Hematopoietic multipotent progenitor cell treated with erythropoietin and hydrocortisone succinate and interleukin-3 and kit ligand, for 15 days (in vitro differentiated cells): Measurements from ENCODE around the gene MDC1.
A peak's percentile ranks its signal among the peaks of the same experiment; 100 is the strongest.
"Not testable (repeated sequence)": the region's sequence is repeated elsewhere in the genome, so short reads cannot be mapped to it uniquely, and the experiment has no call there.

Source experiments
- DNase-seq: peaks from one replicate; pipeline ENCODE4 v3.0.0-alpha.2; 2015; ENCODE audit warnings: low spot score

Gene MDC1

DNA sequence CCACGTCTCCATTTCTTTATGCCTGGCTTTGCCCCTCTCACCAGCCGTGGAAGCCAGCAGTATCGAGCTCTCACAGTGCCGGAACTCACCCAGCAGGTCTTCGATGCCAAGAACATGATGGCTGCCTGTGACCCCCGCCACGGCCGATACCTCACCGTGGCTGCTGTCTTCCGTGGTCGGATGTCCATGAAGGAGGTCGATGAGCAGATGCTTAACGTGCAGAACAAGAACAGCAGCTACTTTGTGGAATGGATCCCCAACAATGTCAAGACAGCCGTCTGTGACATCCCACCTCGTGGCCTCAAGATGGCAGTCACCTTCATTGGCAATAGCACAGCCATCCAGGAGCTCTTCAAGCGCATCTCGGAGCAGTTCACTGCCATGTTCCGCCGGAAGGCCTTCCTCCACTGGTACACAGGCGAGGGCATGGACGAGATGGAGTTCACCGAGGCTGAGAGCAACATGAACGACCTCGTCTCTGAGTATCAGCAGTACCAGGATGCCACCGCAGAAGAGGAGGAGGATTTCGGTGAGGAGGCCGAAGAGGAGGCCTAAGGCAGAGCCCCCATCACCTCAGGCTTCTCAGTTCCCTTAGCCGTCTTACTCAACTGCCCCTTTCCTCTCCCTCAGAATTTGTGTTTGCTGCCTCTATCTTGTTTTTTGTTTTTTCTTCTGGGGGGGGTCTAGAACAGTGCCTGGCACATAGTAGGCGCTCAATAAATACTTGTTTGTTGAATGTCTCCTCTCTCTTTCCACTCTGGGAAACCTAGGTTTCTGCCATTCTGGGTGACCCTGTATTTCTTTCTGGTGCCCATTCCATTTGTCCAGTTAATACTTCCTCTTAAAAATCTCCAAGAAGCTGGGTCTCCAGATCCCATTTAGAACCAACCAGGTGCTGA, 7.0 kb upstream of the MDC1 start:
- DNase-seq: not testable (repeated sequence)

- DNase-seq: not testable (repeated sequence)
Observed at GRCh38 chr6:30723159-30723842, 6.2 kb upstream of the MDC1 start.

- peak; percentile 88 for DNase-seq
Observed at GRCh38 chr6:30722280-30723112, 5.4 kb upstream of the MDC1 start.

DNA sequence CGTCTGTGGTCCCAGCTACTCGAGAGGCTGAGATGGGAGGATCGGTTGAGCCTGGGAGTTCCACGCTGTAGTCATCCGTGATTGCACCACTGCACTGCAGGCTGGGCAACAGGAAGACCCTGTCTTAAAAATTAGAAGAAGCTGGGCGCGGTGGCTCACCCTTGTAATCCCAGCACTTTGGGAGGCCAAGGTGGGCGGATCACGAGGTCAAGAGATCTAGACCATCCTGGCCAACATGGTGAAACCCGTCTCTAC, 4.9 kb upstream of the MDC1 start:
- DNase-seq: not testable (repeated sequence)

DNA sequence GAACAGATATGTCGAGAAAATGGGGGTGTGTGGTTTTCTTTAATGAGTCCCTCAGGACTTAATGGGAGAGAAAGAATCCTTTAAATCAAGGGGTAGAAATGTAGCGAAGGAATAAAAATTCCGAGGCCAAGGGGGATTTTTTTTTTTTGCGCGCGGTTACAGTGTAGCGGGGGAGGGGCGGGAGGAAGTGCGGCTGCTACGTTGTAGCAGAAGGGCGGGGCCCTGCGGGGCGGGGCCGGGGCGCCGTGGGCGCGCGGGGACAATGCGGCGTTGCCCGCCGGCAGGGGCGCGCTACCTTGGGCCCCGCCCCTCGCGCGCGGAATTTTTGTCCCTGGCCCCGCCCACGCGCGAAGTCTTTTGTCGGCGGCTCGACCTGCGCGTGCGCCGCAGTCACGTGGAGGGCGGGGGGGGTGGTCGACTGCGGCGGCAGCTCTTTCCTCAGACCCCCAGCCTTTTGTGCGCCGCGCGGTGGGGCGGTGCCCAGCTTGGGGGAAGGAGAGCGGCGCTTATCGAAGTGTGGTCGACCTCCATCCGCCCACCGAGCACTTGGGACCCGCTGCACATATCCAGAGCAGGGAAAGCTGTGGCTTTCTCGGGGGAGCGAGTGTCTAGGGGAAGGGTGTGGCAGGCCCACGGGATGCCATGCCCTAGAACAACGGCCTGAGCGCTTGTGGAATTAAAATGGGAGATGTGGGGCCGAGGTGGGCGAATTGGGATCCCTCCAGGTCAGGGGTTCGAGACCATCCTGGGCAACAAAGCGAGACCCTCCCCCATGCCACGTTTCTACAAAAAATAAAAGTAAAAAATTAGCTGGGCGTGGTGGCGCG, 4.3 kb upstream of the MDC1 start:
- DNase-seq: peak; percentile 86

- peak; percentile 58 for DNase-seq
Observed at GRCh38 chr6:30720738-30721197, 3.7 kb upstream of the MDC1 start.

DNA sequence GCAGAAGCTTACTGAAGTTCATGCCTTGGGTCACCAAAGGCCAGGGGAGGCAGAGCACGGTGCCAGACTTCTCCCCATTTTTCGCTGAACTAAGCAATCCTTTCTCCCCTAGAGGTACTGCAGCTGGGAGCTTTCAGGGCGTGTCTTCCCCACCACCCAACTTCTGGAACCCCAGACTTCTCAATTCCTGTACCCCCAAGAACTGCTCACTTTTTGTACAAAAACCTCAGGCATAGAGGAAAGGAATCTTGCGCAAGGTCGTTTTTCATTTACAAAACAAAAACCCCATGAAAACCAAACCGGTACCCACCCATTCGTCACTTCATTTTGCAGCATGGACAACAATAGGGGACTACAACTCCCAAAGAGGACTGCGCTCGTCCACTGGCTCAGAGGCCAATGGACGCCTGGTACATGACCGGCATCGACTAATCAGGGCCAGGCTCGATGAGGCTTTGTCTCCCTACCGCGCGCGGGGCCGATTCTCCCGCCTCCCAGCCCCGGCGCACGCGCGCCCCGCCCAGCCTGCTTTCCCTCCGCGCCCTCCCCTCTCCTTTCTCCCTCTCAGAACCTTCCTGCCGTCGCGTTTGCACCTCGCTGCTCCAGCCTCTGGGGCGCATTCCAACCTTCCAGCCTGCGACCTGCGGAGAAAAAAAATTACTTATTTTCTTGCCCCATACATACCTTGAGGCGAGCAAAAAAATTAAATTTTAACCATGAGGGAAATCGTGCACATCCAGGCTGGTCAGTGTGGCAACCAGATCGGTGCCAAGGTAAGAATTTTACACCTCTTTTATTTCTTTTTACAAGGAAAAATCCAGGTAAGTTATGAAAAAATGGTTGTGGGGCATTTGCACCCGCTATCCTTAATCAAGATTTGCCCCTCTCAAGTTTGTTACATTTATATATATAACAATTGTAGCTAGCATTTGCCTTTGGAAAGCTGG, 3.0 kb upstream of the MDC1 start, which contains the start of gene TUBB:
Gene TUBB, plus strand, starts transcription at position 562 of the 947 bp plus-strand sequence. Its CDS starts 155 bp downstream, at position 717.
- DNase-seq: peak; percentile 89

DNA sequence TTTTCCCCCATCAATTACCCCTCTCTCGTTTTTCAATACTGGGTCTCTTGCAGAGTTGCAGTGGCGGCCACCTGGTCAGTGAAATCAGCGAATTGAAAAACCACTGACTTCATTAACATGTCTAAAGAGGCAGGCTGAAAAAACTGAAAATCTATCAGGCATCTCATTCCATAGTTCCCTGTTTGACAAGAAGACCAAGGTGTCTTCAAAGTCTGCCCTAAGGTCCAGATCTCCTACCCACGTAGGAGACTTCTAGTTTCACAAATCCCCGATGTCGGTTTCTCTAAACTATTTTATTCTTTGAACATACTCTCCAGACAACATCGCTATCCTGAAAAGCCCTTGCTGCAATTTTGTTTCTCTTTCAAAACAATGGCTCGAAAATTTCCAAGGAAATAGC, 2.3 kb upstream of the MDC1 start:
- DNase-seq: no peak

DNA sequence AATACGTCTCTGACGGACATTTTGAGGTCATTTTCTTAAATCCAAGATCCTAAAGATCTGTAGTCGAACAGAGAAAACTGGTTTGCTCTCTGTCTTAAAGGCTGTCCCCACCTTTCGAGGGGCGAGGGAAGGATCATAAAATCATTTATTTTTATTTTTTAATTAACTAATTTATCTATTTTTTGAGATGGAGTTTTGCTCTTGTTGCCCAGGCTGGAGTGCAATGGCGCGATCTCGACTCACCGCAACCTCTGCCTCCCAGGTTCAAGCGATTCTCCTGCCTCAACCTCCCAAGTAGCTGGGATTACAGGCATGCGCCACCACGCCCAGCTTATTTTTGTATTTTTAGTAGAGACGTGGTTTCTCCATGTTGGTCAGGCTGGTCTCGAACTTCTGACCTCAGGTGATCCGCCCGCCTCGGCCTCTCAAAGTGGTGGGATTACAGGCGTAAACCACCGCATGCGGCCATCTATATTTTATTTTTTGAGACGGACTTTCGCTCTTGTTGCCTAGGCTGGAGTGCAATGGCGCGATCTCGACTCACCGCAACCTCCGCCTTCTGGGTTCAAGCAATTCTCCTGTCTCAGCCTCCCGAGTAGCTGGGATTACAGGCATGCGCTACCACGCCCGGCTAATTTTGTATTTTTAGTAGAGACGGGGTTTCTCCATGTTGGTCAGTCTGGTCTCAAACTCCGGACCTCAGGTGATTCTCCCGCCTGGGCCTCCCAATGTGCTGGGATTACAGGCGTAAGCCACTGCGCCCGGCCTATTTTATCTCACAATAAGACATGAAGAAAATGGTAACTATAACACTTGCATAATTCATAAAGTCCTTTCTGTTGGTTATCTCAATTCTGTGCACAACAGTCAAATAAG, 1.0 kb upstream of the MDC1 start:
- not testable (repeated sequence) for DNase-seq

- DNase-seq: no peak
Observed at GRCh38 chr6:30716879-30717128, 277 bp downstream of the MDC1 start.

DNA sequence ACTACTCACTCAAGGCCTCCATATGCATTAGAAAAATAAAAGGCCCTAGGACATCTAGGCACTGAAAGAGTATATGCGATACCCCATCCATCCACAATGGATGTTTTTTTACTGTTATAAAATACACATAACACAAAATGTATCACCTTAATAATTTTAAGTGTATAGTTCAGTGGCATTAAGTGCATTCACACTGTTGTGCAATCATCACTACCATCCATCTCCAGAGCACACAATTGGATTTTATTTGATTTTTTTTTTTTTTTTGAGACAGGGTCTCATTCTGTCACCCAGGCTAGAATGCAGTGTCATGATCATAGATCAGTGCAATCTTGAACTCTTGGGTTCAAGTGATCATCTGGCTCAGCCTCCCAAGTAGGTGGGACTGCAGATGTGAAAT, 2.8 kb downstream of the MDC1 start:
- DNase-seq: no peak

- peak; percentile 84 for DNase-seq
Observed at GRCh38 chr6:30712441-30712945, 4.6 kb downstream of the MDC1 start.

- DNase-seq: no peak
Observed at GRCh38 chr6:30711758-30712380, 5.2 kb downstream of the MDC1 start.

GRCh38 chr6:30709101-30709868, 7.8 kb downstream of the MDC1 start:
- DNase-seq: no peak

DNA sequence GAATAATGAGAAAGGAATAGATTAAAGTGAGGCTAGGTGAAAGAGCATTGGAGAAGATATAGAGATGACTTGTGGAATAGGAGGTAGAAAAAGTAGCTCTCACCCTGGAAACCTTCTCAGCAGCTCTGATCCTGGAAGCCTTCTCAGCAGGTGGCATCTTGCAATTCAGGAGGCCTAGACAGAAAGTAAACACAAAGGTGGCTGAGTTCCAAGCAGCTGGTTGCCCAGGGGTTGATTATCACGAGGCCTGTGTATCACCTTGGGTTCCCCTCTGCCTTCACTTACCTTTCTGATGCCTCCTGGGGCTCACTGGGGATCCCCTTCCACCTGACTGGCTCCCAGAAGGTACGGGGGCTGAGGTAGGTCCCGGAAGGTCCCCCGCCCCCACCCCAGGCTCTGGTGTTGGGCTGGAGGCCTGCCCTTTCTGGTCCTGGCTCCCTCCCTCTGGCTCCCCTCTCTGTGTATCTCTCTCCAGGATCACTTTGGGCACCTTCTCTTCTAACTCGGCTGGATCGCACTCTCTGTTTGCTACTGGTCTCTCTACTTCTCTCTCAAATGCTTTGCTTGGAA, 9.7 kb downstream of the MDC1 start:
- no peak for DNase-seq

DNA sequence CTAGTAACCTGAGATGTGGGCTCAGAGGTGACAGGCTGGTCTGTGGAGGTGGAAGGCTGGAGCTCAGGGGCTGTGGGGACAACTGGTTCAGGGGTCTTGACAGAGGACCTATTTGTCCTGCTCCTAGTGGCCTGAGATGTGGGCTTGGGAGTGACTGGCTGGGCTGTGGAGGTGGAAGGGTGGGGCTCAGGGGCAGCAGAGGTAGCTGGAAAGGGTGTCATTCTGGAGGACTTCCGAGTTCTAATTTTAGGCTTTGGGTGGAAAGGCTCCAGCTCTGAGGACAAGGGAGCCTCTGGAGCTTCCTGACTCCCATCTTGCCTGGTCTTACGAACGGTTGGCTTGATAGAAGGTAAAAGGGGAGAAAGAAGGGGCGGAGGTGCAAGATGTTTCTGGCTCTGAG, 11.5 kb downstream of the MDC1 start:
- no peak for DNase-seq

DNA sequence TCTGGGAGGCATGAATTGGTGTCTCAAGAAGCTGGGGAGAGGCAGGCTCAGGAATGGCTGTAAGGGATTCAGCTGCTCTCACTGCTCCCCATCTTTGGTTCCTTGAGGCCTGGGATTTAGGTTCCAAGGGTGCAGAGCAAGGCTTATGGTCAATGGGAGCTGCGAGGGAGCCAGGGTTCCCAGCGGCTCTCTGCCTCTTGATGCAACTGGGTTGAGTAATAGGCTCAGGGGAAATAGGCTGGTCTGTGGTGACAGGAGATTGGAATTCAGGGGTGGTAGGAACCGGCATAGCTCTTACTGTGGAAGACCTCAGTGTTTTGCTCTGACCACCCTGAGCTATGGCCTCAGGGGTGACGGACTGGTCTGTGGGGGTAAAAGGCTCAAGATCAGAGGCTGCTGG, 13.3 kb downstream of the MDC1 start:
- no peak for DNase-seq

- DNase-seq: no peak
Observed at GRCh38 chr6:30703011-30703410, 14.1 kb downstream of the MDC1 start.
